HG03066 (cell line): ENCODE measurements around the gene NPHP4.

Source experiments
- ATAC-seq: cut with Tn5 transposase; IDR thresholded peaks from one replicate; pipeline ENCODE4 v1.9.1; 2021; ENCODE audit warnings: low read depth; ENCODE audit not compliant: unreplicated experiment

NPHP4 gene

GRCh38 chr1:5992814-5993555 lies 760 bp upstream of the NPHP4 start:
- ATAC-seq = peak; percentile 1

DNA sequence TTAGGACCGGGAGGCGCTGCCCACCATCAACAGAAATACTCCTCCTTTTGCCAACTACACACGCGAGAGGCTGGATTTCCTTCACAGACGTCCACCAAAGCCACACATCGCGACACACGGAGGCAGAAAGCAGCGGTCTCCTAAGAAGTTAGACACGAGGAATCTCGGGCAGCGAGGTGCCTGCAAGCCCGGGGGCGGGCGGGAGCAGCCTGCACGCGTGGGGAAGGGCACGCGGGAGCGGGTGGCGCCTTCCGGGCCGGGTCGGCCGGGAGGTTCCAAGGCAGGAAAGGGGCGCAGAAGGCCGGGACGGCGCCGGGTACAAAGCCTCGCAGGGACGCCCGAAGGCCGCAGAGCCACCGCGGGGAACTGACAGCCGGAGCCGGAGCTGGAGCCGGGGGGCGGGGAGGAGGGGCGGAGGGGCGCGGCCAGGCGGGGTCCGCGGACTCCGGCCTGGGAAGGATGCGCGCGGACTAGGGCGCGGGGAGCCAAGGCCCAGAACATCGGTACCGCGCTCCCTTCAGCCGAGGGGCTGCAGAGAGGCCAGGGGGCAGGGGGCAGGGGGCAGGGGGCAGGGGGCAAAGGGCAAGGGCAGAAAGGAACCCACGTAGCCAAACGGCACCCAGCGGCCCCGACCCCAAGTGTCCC lies 722 bp downstream of the NPHP4 start:
- peak; percentile 17 for ATAC-seq

- ATAC-seq = no peak
Observed at GRCh38 chr1:5990913-5991312, 1.3 kb downstream of the NPHP4 start.

DNA sequence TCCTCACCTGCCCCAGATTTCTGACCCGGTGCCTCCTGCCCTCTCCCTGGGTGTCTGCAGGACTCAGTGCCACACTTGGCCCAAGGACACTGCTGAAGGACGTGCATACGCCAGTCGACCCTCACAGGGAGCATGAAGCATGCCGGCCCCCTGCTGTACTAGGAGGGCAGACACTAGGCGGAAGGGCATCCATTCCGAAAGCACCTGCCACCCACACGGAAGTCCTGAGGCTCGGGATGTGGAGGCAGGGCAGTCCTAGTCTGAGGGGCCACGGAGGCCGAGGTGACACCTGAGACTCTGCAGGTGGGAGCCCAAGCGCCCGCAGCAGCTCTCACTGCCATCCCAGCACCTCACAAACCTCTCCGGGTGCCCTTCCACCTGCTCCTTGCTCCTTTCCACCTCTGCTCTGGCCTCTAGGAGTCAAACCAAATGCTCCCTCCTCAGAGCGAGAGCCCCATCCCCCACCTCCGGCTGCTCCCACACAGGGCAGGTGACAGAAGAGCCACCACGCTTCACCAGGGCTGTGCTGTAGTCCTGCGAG lies 2.4 kb downstream of the NPHP4 start:
- no peak for ATAC-seq

GRCh38 chr1:5989286-5989605 lies 3.0 kb downstream of the NPHP4 start:
- no peak for ATAC-seq

DNA sequence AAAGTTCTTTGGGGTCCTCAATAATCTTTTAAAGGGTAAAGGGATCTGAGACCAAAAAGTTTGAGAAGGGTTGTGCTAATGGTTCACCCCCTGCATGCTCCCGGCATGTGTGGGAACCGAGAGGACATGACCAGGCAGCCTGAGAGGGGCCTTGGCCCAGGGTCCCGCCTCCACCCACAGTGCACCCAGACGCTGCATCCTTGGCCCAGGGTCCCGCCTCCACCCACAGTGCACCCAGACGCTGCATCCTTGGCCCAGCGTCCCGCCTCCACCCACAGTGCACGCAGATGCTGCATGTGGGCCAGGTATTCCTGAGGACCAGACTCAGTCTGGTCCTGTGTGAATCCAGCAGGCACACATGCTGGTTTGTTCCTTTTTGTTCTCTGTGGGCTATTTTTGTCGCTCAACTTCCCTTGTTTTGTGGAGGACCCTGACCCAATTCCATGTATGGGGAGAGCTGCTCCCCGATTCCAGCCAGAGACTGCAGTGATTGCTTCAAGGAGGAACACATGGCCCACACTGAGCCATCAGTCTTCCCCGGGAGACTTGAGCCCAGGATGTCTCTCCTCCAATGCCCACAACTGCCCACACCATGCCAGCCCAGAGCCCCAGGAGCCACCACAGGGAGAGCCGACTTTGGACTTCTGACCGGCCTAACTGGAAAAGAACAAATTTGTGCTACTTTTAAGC lies 3.5 kb downstream of the NPHP4 start:
- ATAC-seq = no peak

- no peak for ATAC-seq
Observed at GRCh38 chr1:5986018-5986417, 6.2 kb downstream of the NPHP4 start.

DNA sequence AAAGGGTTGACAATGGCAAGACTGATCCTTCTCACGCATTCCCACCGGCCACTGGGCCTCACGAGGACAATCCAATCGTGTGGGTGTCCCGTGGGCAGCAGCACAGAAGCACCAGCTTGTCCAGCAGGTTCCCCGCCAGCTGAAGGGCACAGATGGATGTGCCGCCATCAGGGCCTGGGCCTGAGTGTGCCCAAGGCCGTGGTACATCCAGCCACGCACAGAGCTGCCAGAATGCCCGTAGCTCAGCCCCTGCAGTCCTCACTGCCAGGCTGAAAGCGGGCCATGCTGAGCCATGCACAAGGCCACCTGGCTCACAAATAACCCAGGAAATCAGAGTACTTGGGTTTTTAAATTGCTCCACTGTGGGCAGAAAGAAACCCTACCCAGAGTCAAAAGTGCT lies 7.0 kb downstream of the NPHP4 start:
- no peak for ATAC-seq

- no peak for ATAC-seq
Observed at GRCh38 chr1:5983361-5984103, 8.7 kb downstream of the NPHP4 start.

GRCh38 chr1:5982868-5983267 lies 9.4 kb downstream of the NPHP4 start:
- no peak for ATAC-seq

GRCh38 chr1:5982276-5982675 lies 9.9 kb downstream of the NPHP4 start:
- ATAC-seq = no peak

- ATAC-seq = no peak
Observed at GRCh38 chr1:5981009-5981380, 11.2 kb downstream of the NPHP4 start.

- no peak for ATAC-seq
Observed at GRCh38 chr1:5980314-5981008, 11.8 kb downstream of the NPHP4 start.

- no peak for ATAC-seq
Observed at GRCh38 chr1:5979536-5980313, 12.5 kb downstream of the NPHP4 start.

DNA sequence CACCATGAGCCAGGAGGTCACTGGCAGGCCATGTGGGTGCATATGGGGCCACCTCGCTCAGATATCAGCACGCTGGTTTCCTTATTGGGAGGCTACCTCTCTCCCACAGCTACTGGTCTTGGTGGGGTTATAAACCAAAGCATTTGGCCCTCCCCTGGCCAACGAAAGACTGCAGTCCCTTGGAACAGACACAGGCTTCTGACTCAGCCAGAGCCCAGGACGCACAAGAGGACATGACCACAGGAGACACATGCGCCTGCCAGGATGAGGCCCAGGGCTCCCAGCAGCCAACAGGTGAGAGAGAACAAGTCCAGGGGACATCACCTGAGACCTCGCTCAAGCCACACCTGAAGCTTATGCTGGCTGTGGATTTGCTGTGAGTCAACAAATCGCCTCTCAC lies 13.8 kb downstream of the NPHP4 start:
- no peak for ATAC-seq

- no peak for ATAC-seq
Observed at GRCh38 chr1:5977494-5978444, 14.5 kb downstream of the NPHP4 start.

DNA sequence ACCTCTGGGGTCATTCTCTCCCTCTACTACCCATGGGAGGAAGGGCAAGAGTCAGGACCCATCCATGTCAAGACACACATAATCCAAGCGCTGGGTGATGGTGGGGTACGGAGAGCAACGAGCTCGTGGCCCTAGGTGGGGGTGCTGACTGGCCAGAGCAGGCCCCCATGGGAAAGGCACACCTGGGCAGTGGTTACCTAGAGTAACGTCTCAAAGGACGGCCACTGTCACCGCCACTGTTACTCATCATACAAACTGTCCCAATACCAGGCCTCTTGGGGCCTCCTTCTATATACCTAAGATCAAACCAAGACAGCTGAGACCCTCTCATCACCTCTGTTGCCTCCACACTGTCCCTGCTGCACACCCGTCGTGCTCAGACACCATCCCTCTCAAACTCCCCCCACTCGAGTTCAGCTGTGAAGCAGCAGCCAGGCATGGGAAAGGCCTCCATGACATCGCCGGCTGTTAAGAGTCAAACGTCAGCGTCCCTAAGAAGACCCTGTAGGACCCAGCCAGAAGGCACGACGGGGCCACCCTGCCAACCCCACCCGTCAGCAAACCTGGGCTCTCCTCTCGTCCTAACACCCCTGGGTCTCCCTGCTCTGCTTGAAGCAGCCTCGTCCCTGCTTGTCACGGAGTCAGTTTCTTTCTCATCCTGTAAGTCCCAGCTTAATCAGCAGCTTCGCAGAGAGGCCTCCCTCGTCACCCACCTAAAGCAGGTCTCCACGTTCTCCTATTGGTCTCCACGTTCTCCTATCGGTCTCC lies 15.3 kb downstream of the NPHP4 start:
- no peak for ATAC-seq

- ATAC-seq = no peak
Observed at GRCh38 chr1:5976231-5976630, 16.0 kb downstream of the NPHP4 start.
